ENCODE data around the gene KCNQ1. TPM values are rescaled to one million over a fixed set of nuclear protein-coding genes. Genes with fewer than 3 reads are reported as not detected.
A peak's percentile ranks its signal among the peaks of the same experiment; 100 is the strongest.

KCNQ1 gene
- total and polyA plus RNA-seq, 8 donors, result 7.1 to 37.7 (median 9.9) TPM

GRCh38 chr11:2521081-2521732 lies 76.4 kb downstream of the KCNQ1 start:
- peak in 2 of 4 donors; percentile 25 to 58 for DNase-seq
- intact Hi-C loops (cut with DNase I), result loop anchor here in 1 of 2 donors (10.0 kb wide), 1 partner anchor 216 kb away; the partner anchor contains the start of genes C11orf21 and TSPAN32
- no peak for ATAC-seq

GRCh38 chr11:2521733-2522630 lies 77.2 kb downstream of the KCNQ1 start:
- intact Hi-C loops (cut with DNase I), result loop anchor here in 1 of 2 donors (10.0 kb wide), 1 partner anchor 217 kb away; the partner anchor contains the start of genes C11orf21 and TSPAN32
- no peak for TF ChIP-seq CTCF (IDR thresholded peaks at IDR 0.05)
- H3K36me3 ChIP-seq, result no peaks in the 10 kb centered on the region
- H3K9me3 ChIP-seq, result no peaks in the 10 kb centered on the region
- no peak for ATAC-seq
- H3K27me3 ChIP-seq, result no peaks in the 10 kb centered on the region
- H3K27ac ChIP-seq, result no peak overlapping the region
- H3K4me1 ChIP-seq, result peaks cover 0 to 7% of the 10 kb centered on the region in 2 donors
- H3K4me3 ChIP-seq, result no peak overlapping the region
- peak in 2 of 4 donors; percentile 27 to 71 for DNase-seq

More at GRCh38 chr11:2521081-2521732, 76.4 kb downstream of the KCNQ1 start:
- no peaks in the 10 kb centered on the region for H3K9me3 ChIP-seq
- H3K27ac ChIP-seq, result no peak overlapping the region
- H3K4me3 ChIP-seq, result no peak overlapping the region
- H3K4me1 ChIP-seq, result no peaks in the 10 kb centered on the region
- no peak for TF ChIP-seq CTCF (IDR thresholded peaks at IDR 0.05)
- no peaks in the 10 kb centered on the region for H3K27me3 ChIP-seq
- no peaks in the 10 kb centered on the region for H3K36me3 ChIP-seq

GRCh38 chr11:2522631-2523255 lies 77.9 kb downstream of the KCNQ1 start:
- Histone ChIP-seq H3K27ac (no peak overlapping the region), H3K27me3 (no peaks in the 10 kb centered on the region), H3K4me1 (peaks cover 0 to 14% of the 10 kb centered on the region in 2 donors), H3K4me3 (no peak overlapping the region), H3K36me3 (no peaks in the 10 kb centered on the region), H3K9me3 (no peaks in the 10 kb centered on the region)
- no peak for TF ChIP-seq CTCF (IDR thresholded peaks at IDR 0.05)
- intact Hi-C loops (cut with DNase I), result loop anchor here in 1 of 2 donors (10.0 kb wide), 1 partner anchor 218 kb away; the partner anchor contains the start of genes C11orf21 and TSPAN32
- DNase-seq, result peak in 2 of 4 donors; percentile 27 to 72
- ATAC-seq, result no peak

- H3K36me3 ChIP-seq, result no peaks in the 10 kb centered on the region
- H3K9me3 ChIP-seq, result no peaks in the 10 kb centered on the region
- no peak overlapping the region for H3K4me3 ChIP-seq
- TF ChIP-seq CTCF (IDR thresholded peaks at IDR 0.05), result no peak
- DNase-seq, result peak in 2 of 4 donors; percentile 26 to 72
- no peak for ATAC-seq
- intact Hi-C loops (cut with DNase I), result loop anchor here in 1 of 2 donors (10.0 kb wide), 1 partner anchor 219 kb away; the partner anchor contains the start of genes C11orf21 and TSPAN32
- H3K27me3 ChIP-seq, result no peaks in the 10 kb centered on the region
- H3K4me1 ChIP-seq, result peaks cover 0 to 14% of the 10 kb centered on the region in 2 donors
- H3K27ac ChIP-seq, result no peak overlapping the region
These were observed 79.1 kb downstream of the KCNQ1 start for GRCh38 chr11:2523821-2524391.
